ENCODE data around the gene INO80C. TPM values are rescaled to one million over a fixed set of nuclear protein-coding genes. Genes with fewer than 3 reads are reported as not detected.
"Not testable (repeated sequence)": the region's sequence is repeated elsewhere in the genome, so short reads cannot be mapped to it uniquely, and the experiment has no call there.

INO80C gene
- polyA plus RNA-seq, 1 donor from 2014 or later = 28.2 TPM

GRCh38 chr18:35506024-35506712, 8.4 kb upstream of the INO80C start:
- no peaks in the 10 kb centered on the region for H3K27me3 Mint-ChIP-seq
- H3K4me3 Mint-ChIP-seq = no peak overlapping the region
- peaks cover 5 to 13% (median 10%) of the 10 kb centered on the region in 3 donors for H3K4me1 Mint-ChIP-seq
- no peaks in the 10 kb centered on the region for H3K9me3 Mint-ChIP-seq
- peaks cover 2% of the 10 kb centered on the region for H3K36me3 Mint-ChIP-seq
- no peak overlapping the region for H3K27ac Mint-ChIP-seq

GRCh38 chr18:35504996-35505395, 7.2 kb upstream of the INO80C start:
- Mint-ChIP-seq H3K4me1 (peaks cover 5 to 13% (median 11%) of the 10 kb centered on the region in 3 donors), H3K4me3 (no peak overlapping the region), H3K9me3 (no peaks in the 10 kb centered on the region), H3K27me3 (no peaks in the 10 kb centered on the region), H3K27ac (no peak overlapping the region), H3K36me3 (peaks cover 2% of the 10 kb centered on the region)

GRCh38 chr18:35502052-35502451, 4.3 kb upstream of the INO80C start:
- Mint-ChIP-seq H3K27me3 (no peaks in the 10 kb centered on the region), H3K9me3 (no peaks in the 10 kb centered on the region), H3K36me3 (peaks cover 2% of the 10 kb centered on the region), H3K4me3 (peak overlapping the region in 2 of 4 donors; percentile 12 to 40), H3K27ac (peak overlapping the region in 2 of 3 donors; percentile 25 to 49), H3K4me1 (peaks cover 12 to 24% (median 16%) of the 10 kb centered on the region in 3 donors)

GRCh38 chr18:35501369-35501768, 3.6 kb upstream of the INO80C start:
- peaks cover 2% of the 10 kb centered on the region for H3K36me3 Mint-ChIP-seq
- H3K4me3 Mint-ChIP-seq = no peak overlapping the region
- peak overlapping the region in 1 of 3 donors; percentile 25 for H3K27ac Mint-ChIP-seq
- H3K4me1 Mint-ChIP-seq = peaks cover 12 to 25% (median 20%) of the 10 kb centered on the region in 3 donors
- no peaks in the 10 kb centered on the region for H3K9me3 Mint-ChIP-seq
- H3K27me3 Mint-ChIP-seq = no peaks in the 10 kb centered on the region

- Mint-ChIP-seq H3K9me3 (no peaks in the 10 kb centered on the region), H3K36me3 (peaks cover 2% of the 10 kb centered on the region), H3K27ac (peak overlapping the region in 1 of 3 donors; percentile 47), H3K27me3 (no peaks in the 10 kb centered on the region), H3K4me1 (peaks cover 19 to 30% (median 25%) of the 10 kb centered on the region in 3 donors), H3K4me3 (no peak overlapping the region)
Observed at GRCh38 chr18:35500113-35500512, 2.4 kb upstream of the INO80C start.

GRCh38 chr18:35497027-35497369, 762 bp downstream of the INO80C start:
- Mint-ChIP-seq H3K36me3 (peaks cover 2% of the 10 kb centered on the region), H3K4me1 (peaks cover 22 to 31% (median 31%) of the 10 kb centered on the region in 3 donors), H3K27ac (peak overlapping the region; percentile 97 to 100 (median 97)), H3K9me3 (no peaks in the 10 kb centered on the region), H3K4me3 (peak overlapping the region; percentile 95 to 100 (median 99)), H3K27me3 (no peaks in the 10 kb centered on the region)

- no peaks in the 10 kb centered on the region for H3K36me3 Mint-ChIP-seq
- peak overlapping the region in 3 of 4 donors; percentile 37 to 100 (median 68) for H3K4me3 Mint-ChIP-seq
- H3K4me1 Mint-ChIP-seq = peaks cover 24 to 27% (median 26%) of the 10 kb centered on the region in 3 donors
- no peaks in the 10 kb centered on the region for H3K9me3 Mint-ChIP-seq
- no peaks in the 10 kb centered on the region for H3K27me3 Mint-ChIP-seq
- peak overlapping the region in 2 of 3 donors; percentile 75 to 97 for H3K27ac Mint-ChIP-seq
Observed at GRCh38 chr18:35495536-35496314, 2.0 kb downstream of the INO80C start.

GRCh38 chr18:35494251-35495220, 3.2 kb downstream of the INO80C start:
- H3K4me1 Mint-ChIP-seq = peaks cover 24 to 28% (median 26%) of the 10 kb centered on the region in 3 donors
- H3K27me3 Mint-ChIP-seq = no peaks in the 10 kb centered on the region
- H3K9me3 Mint-ChIP-seq = no peaks in the 10 kb centered on the region
- peaks cover 5% of the 10 kb centered on the region for H3K36me3 Mint-ChIP-seq
- peak overlapping the region in 1 of 3 donors; percentile 75 for H3K27ac Mint-ChIP-seq
- peak overlapping the region in 2 of 4 donors; percentile 19 to 45 for H3K4me3 Mint-ChIP-seq

- peaks cover 17 to 21% (median 18%) of the 10 kb centered on the region in 3 donors for H3K4me1 Mint-ChIP-seq
- H3K27me3 Mint-ChIP-seq = no peaks in the 10 kb centered on the region
- H3K36me3 Mint-ChIP-seq = peaks cover 5% of the 10 kb centered on the region
- no peak overlapping the region for H3K4me3 Mint-ChIP-seq
- no peaks in the 10 kb centered on the region for H3K9me3 Mint-ChIP-seq
- no peak overlapping the region for H3K27ac Mint-ChIP-seq
Observed at GRCh38 chr18:35491700-35492077, 6.1 kb downstream of the INO80C start.

GRCh38 chr18:35490894-35491699, 6.7 kb downstream of the INO80C start:
- H3K9me3 Mint-ChIP-seq = no peaks in the 10 kb centered on the region
- H3K4me3 Mint-ChIP-seq = peak overlapping the region in 1 of 4 donors; percentile 58
- no peaks in the 10 kb centered on the region for H3K27me3 Mint-ChIP-seq
- peaks cover 14 to 16% (median 15%) of the 10 kb centered on the region in 3 donors for H3K4me1 Mint-ChIP-seq
- H3K27ac Mint-ChIP-seq = no peak overlapping the region
- peaks cover 5% of the 10 kb centered on the region for H3K36me3 Mint-ChIP-seq

GRCh38 chr18:35489913-35490490, 7.8 kb downstream of the INO80C start:
- Mint-ChIP-seq H3K4me3 (no peak overlapping the region), H3K9me3 (no peaks in the 10 kb centered on the region), H3K27ac (no peak overlapping the region), H3K4me1 (peaks cover 12 to 14% (median 14%) of the 10 kb centered on the region in 3 donors), H3K36me3 (peaks cover 5% of the 10 kb centered on the region), H3K27me3 (no peaks in the 10 kb centered on the region)

GRCh38 chr18:35489281-35489680, 8.5 kb downstream of the INO80C start:
- H3K27ac Mint-ChIP-seq, H3K4me1 Mint-ChIP-seq, H3K36me3 Mint-ChIP-seq, H3K9me3 Mint-ChIP-seq, H3K27me3 Mint-ChIP-seq, H3K4me3 Mint-ChIP-seq: not testable (repeated sequence)

GRCh38 chr18:35488396-35488795, 9.4 kb downstream of the INO80C start:
- H3K9me3 Mint-ChIP-seq, H3K4me1 Mint-ChIP-seq, H3K4me3 Mint-ChIP-seq, H3K27ac Mint-ChIP-seq, H3K36me3 Mint-ChIP-seq, H3K27me3 Mint-ChIP-seq: not testable (repeated sequence)

- not testable (repeated sequence) for H3K9me3 Mint-ChIP-seq, H3K4me1 Mint-ChIP-seq, H3K27ac Mint-ChIP-seq, H3K36me3 Mint-ChIP-seq, H3K4me3 Mint-ChIP-seq, H3K27me3 Mint-ChIP-seq
Observed at GRCh38 chr18:35487525-35487924, 10.2 kb downstream of the INO80C start.
